Mucosa of descending colon (tissue), 3 donors: ENCODE data around the gene TENM4. TPM values are rescaled to one million over a fixed set of nuclear protein-coding genes. Genes with fewer than 3 reads are reported as not detected.

Experiments
- ATAC-seq: fragments of 200-7000 bp; cut with Tn5 transposase; one replicate; pipeline ENCODE4 v1.9.1; 2020; ENCODE audit warnings: mild to moderate bottlenecking, moderate library complexity
- DNase-seq, 3 donors: peaks; one replicate each; pipeline ENCODE4 v3.0.0-alpha.2; 2020
- H3K36me3 ChIP-seq: fragments of 200-600 bp; one replicate; pipeline ENCODE4 v1.8.0; 2021; ENCODE audit warnings: low read depth, mild to moderate bottlenecking
- H3K4me1 ChIP-seq: fragments of 200-600 bp; one replicate; pipeline ENCODE4 v1.8.0; 2021; ENCODE audit warnings: low read depth, mild to moderate bottlenecking
- H3K4me3 ChIP-seq: fragments of 200-600 bp; one replicate; pipeline ENCODE4 v1.8.0; 2021; ENCODE audit warnings: mild to moderate bottlenecking
- H3K9me3 ChIP-seq: fragments of 200-600 bp; one replicate; pipeline ENCODE4 v1.8.0; 2021; ENCODE audit warnings: mild to moderate bottlenecking
- intact Hi-C, 2 donors: fragments of 100-400 bp; cut with DNase I in 1 of 2; cut with micrococcal nuclease in 1 of 2; formaldehyde crosslinking; loops; one replicate each; pipeline versions ENCODE4 v1.11.0 to v1.11.1; 2022; cut with DNase I, micrococcal nuclease
- total RNA-seq, 3 donors: library from RNA; stranded (reverse); fragmentation: NEBNext Ultra II Directional in 2 of 3; extraction: Animal tissue kit (Norgen Biotek cat#: 25700) in 2 of 3; gene quantifications; one replicate each; pipeline versions ENCODE4 v1.2.1 to v1.2.4, GENCODE V29; 2021 to 2023
- TF ChIP-seq, protein P1 (sequence below): fragments of 200-600 bp; IDR thresholded peaks from one replicate; pipeline ENCODE4 v1.8.0; 2022; ENCODE audit warnings: antibody characterized with exemption, mild to moderate bottlenecking
- donor health status: DM: no; HTN: no; CAD: no; lungs with moderate emphysema.
- donor health status: DM: no; HTN: no; CAD: no.
- donor health status: DM: no; HTN: yes; CAD: no.

Gene TENM4
- total RNA-seq, 3 donors from 2014 or later = 0.70 to 1.6 (median 1.2) TPM

DNA sequence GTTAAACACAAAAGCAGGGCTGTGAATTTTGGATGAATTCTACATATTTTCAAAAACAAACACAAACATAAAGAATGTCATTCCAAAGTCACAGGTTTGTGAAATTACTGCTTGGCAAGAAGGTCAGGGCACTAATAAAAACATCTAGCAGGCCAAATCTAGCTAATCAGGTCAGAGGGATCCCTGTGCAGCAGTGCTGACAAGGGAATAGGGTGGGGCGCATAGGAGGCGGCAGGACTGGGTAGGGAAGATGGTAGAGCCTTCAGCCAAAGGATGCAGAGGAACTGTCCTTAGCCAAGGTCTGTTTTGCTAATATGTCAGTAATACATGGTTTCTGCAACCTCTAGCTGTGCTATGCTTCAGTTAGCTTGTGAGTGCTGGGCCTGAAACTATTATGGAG, 396.6 kb downstream of the TENM4 start:
- TF ChIP-seq, protein P1, sequence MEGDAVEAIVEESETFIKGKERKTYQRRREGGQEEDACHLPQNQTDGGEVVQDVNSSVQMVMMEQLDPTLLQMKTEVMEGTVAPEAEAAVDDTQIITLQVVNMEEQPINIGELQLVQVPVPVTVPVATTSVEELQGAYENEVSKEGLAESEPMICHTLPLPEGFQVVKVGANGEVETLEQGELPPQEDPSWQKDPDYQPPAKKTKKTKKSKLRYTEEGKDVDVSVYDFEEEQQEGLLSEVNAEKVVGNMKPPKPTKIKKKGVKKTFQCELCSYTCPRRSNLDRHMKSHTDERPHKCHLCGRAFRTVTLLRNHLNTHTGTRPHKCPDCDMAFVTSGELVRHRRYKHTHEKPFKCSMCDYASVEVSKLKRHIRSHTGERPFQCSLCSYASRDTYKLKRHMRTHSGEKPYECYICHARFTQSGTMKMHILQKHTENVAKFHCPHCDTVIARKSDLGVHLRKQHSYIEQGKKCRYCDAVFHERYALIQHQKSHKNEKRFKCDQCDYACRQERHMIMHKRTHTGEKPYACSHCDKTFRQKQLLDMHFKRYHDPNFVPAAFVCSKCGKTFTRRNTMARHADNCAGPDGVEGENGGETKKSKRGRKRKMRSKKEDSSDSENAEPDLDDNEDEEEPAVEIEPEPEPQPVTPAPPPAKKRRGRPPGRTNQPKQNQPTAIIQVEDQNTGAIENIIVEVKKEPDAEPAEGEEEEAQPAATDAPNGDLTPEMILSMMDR = no peak
- intact Hi-C loops = no loop called here
- H3K4me3 ChIP-seq = no peak overlapping the region
- no peaks in the 10 kb centered on the region for H3K4me1 ChIP-seq
- H3K36me3 ChIP-seq = no peaks in the 10 kb centered on the region
- H3K9me3 ChIP-seq = no peaks in the 10 kb centered on the region
- DNase-seq (no peak), ATAC-seq (no peak)

DNA sequence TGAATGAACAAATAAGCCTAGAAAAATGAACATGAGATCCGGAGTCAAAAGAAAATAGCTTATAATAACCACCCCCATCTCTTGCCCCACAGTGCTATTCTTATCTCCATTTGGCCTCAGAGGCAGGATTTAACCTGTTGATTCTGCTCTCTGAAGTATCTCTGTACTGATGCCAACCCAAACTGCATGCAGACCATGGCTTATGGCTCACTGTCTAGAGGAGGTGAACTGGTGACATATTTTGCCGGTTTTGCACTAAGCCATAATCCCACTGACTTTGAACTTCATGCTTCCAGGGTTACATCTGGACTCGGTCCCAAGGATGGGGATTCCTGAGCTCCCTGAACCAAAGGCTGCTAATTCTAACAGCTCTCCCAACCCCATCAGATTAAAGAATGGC, 397.1 kb downstream of the TENM4 start:
- TF ChIP-seq, protein P1 = no peak
- Histone ChIP-seq H3K9me3 (no peaks in the 10 kb centered on the region), H3K4me3 (no peak overlapping the region), H3K4me1 (no peaks in the 10 kb centered on the region), H3K36me3 (no peaks in the 10 kb centered on the region)
- no peak for DNase-seq
- ATAC-seq = no peak
- intact Hi-C loops = no loop called here

DNA sequence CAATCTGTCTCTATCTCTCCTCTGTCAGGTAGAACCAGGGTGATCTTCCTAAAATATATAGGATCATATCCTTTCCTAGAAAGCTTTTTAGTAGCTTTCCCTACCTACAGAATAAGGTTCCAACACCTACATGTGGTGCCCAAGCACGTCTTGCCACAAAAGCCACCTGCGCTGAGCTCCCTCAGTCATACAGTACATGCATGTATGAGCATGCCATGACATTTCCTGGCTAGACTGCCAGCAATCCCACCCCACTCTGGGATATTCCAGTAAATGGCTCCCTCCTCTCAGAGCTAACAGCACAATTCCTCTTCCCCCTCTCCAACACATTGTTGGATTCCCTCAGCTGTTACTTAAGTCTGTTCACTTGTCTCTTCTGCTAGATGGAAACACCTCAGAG, 398.0 kb downstream of the TENM4 start:
- H3K4me3 ChIP-seq = no peak overlapping the region
- ATAC-seq = no peak
- H3K4me1 ChIP-seq = no peaks in the 10 kb centered on the region
- intact Hi-C loops = no loop called here
- H3K9me3 ChIP-seq = no peaks in the 10 kb centered on the region
- no peaks in the 10 kb centered on the region for H3K36me3 ChIP-seq
- no peak for DNase-seq
- TF ChIP-seq, protein P1 = no peak

DNA sequence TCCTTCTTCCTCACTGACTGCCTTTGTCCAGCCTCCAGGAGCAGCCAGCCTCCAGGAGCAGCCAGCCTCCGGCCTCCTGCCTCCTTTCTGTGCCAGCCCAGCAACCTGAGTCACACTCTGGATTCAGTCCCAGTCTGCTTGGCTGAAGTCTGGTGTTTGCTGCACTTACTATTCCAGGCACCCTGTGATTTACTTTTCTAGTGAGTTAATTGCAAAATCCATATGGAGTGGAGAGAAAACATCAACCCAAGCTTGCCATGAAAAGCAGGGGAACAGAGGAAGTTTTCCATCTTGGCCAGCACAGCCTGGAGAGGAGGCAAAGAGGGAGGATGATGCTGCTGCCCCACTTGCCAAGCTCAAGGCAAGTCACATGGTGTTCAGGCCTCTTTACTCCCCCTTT, 400.5 kb downstream of the TENM4 start:
- intact Hi-C loops = no loop called here
- H3K4me1 ChIP-seq = no peaks in the 10 kb centered on the region
- TF ChIP-seq, protein P1 = no peak
- no peak overlapping the region for H3K4me3 ChIP-seq
- DNase-seq (no peak), ATAC-seq (no peak)
- H3K9me3 ChIP-seq = no peaks in the 10 kb centered on the region
- no peaks in the 10 kb centered on the region for H3K36me3 ChIP-seq

DNA sequence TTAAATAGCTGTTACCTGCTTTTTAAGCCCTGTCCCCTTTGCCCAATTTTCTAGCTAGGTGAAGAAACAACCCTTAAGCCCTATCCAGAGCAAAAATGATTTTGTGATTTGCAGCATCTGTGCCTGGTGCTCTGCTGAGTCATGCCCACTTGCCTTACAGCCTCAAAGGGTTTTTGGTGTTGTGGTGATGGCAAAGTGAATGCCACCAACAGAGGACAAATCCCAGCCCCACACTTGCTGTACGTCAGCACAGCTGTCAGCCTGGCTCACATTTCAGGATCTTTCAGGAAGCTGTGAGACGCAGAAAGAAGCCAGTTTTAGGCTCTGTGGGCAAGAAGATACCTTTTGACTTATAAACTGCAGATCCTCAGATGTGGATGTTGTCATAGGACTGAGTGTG, 401.7 kb downstream of the TENM4 start:
- no peak for DNase-seq
- no peaks in the 10 kb centered on the region for H3K36me3 ChIP-seq
- H3K9me3 ChIP-seq = no peaks in the 10 kb centered on the region
- ATAC-seq = no peak
- H3K4me1 ChIP-seq = no peaks in the 10 kb centered on the region
- intact Hi-C loops = no loop called here
- H3K4me3 ChIP-seq = no peak overlapping the region
- TF ChIP-seq, protein P1 = no peak

DNA sequence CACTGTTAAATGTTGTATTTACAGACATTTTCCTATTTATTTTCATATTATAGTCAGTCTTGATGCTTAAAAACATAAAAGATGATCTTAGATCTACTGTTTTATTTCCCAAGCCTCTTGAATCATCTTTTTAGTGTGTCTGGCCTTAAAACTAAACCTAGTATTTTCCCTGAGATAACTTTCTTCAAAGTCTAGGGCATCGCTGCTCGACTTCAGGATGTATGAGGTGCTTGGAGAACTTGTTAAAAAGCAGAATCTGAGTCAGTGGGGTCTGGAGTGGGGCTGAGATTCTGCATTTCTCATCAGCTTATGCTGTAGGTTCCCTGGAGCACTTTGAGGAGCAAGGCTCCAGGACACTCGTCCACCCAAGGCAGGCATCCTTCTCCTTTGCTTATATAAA, 404.9 kb downstream of the TENM4 start:
- intact Hi-C loops = no loop called here
- DNase-seq (no peak), ATAC-seq (no peak)
- Histone ChIP-seq H3K9me3 (no peaks in the 10 kb centered on the region), H3K4me1 (no peaks in the 10 kb centered on the region), H3K4me3 (no peak overlapping the region), H3K36me3 (no peaks in the 10 kb centered on the region)
- TF ChIP-seq, protein P1 = no peak
